Stimulated activated CD4-positive, alpha-beta T cell treated with anti-CD3 and anti-CD28 coated beads, Interleukin-12 subunit alpha, Interleukin-12 subunit beta, amount 100 ng/mL, for 48 hours (primary cell): ENCODE results near the gene HRH3.

Experiments used
- DNase-seq, 3 donors: peaks; one replicate each; pipeline ENCODE4 v3.0.0-alpha.2; 2020; ENCODE audit warnings: low read depth in 2 of 3, low spot score in 1 of 3

HRH3 gene

DNA sequence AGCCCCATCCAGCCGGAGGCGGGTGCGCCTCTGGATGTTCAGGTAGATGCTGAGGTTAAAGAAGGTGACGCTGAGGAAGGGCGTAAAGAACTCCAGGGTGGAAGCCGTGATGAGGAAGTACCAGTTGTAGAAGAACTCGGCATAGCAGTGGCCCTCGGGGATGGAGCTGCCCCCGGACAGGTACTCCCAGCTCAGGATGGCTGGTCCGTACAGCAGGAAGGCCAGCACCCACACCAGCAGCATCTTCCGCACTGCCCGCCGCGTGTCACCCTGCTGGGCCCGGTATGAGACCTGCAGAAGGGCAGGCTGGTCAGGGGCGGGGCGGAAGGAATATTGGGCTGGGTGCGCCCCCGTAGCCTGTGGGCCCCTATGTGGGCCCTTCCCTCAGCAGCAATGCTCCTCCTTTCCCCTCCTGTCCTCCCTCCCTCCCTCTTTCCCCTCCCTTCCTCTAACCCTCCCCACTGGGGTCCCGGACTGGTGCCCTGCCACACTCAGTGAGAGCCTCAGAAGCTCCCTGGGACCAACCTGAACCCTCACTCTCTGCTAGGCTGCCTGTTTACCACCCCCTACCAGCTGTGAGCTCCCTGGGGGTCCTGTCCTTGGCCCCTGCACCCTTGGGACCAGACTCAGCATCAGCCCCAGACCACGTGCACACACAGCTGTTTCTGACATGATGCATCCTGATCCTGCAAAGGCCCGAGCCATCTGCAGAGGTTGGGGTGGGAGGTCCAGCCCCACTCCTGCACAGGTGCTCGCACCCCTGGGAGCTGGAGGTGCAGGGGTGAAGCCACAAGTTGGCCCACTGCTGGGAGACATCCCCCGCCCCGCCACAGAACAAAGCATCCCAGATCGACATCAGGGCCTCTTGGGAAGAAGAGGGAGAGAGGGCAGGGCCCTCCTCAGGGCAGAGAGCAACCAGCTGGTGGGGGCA lies 3.2 kb downstream of the HRH3 start:
- DNase-seq = no peak

DNA sequence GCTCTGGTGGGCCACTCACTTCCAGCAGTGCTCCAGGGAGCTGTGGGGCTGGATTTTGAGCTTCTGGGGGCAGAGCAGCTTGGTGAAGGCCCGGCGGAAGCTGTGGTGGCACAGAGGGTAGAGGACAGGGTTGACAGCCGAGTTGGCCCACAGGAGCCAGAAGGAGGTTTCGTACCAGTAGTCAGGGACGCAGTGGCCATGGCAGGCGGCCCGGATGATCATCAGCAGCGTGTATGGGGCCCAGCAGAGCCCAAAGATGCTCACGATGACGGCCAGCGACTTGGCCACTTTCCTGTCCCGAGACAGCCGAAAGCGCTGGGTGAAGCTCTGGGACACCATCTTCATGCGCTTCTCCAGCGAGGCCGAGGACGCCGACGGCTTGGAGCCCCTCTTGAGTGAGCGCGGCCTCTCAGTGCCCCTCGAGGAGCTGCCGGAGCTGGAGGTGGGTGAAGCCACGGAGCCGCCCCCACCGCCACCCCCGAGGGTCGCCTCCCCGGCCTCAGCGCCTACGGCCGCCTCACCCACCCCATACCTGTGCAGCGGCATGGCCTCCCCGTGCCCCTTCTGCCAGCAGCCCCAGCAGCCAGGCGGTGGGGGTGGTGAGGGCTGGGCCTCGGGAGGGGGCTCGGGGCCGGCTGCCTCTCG lies 4.0 kb downstream of the HRH3 start:
- DNase-seq = no peak

DNA sequence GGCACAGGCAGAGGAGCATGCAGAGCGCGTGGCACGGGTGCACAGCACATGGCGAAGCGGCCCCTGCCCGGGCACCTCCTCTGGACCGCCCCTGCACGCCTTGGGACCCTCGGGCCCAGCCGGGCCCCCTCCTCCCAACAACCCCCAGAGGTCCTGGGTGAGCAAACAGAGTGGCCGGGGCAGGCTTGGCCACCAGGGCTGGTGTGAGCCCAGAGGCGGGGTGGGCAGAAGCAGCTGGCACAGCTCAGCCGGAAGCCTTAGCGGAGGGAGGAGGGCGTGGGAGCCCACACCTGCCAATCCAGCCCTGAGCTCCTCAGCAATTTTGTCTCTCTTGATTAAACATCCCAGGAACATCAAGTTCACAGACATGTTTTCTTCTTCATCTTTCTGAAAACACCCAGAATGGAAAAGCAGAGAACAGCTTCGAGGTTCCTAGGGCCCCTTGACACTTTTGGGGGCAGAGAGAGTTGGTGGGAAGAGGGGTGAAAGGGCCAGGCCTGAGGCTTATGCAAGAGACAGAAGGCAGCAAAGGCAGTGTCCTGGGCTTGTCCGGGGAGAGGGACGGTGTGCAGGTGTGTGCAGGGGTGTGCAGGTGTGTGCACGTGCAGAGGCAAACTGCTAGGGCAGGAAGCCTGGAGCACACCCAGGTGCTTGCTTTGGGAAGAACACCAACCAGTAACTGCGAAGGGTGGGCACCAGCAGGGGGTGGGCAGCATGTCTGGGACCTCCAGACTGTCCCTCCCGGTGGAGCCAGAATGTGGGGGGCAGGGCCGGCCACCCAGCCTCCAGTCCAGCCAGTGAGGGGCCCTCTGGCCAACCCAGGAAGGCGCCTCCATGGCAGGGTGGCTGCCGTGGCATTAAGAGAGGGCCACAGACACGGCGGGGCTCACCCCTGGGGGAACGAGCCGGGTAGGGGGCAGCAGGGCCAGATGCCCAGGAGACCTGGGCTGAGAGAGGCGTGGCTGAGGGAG lies 4.8 kb downstream of the HRH3 start:
- no peak for DNase-seq

GRCh38 chr20:62214067-62214466 lies 6.0 kb downstream of the HRH3 start:
- no peak for DNase-seq

GRCh38 chr20:62212299-62212698 lies 7.8 kb downstream of the HRH3 start:
- no peak for DNase-seq

- DNase-seq = no peak
These were observed 8.2 kb downstream of the HRH3 start for GRCh38 chr20:62211769-62212288.

DNA sequence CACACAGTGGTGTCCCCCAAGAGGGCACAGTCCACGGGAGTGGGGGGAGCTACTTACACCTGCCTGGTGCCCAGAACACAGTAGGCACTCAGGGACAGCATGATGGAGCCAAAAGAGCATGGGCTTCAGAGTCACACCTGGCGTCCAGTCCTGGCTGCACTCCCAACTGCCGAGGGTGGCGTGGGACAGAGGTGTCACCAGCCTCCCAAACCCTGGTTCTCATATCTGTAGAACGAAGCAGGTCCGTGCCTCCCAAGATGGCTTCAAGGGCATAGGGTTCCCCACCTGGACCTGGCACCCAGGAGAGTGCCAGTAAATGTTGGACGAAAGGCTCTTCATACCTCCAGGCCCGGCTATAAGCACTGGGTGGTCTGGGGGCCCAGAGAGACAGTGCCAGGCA lies 8.9 kb downstream of the HRH3 start:
- DNase-seq = no peak

DNA sequence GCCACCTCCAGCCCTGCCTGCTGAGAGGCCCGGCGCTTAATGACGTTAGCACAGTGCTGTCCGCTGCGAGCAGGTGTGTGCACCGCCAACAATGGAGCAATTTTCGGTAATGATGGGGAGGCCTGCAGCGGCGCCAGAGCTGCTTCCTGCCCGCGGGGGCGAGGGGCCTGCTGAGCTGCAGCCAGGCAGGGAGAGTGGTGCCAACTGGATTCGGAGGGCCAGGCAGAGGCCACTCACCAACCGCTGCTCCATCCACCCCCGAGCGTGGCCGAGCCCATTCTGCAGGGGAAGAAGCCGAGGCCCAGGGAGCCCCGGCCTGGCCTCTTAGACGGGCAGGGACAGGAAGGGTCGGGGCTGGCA lies 9.6 kb downstream of the HRH3 start:
- DNase-seq = no peak

DNA sequence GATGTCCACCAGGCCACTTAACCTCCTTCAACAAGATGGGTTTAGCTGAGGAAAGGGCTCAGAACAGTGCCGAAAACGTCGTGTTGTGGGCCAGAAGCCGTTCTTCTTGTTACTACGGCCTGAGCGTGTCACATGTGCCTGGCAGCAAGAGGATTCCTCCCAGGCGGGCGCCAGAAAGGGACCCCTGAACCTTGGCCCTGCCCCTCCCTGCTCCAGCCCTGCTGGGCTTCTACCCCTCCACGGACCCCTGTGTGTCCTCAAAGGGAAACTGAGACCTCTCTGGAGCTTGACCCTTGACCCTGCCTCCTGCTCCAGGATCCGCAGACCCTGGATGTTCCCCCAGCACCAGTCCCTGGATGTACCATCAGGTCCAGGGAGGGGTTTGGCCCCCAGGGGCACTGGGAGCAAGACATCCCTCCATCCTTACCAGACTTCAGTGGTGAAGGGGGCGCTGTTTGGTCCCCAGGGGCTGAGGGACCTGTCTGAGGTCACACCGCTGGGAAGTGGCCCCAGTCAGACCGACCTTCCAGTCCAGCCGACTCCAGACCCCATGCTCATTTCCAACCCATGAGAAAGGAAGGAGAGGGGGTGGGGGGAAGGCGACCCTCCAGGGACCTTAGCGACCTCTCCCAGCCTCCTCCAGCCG lies 10.1 kb downstream of the HRH3 start:
- no peak for DNase-seq

GRCh38 chr20:62208795-62209755 lies 11.0 kb downstream of the HRH3 start:
- DNase-seq = no peak

- no peak for DNase-seq
These were observed 11.8 kb downstream of the HRH3 start for GRCh38 chr20:62208061-62208794.

DNA sequence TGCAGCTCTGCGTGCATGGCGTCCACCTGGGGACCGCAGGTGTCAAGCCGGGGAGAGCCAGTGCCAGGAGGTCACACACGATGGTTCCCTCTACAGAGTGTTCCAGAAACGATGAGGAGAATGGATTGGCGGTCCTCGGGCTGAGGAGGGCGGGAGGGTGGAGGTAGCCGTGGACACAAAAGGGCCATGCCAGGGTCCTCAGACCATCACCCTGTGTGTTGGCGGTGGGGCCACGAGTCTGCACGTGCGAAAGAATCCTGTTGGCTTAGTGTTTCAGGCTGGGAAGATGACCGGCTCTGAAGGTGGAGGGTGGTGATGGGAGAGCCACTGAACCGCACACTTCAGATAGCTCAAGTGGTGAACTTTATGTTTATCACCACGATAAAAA lies 13.7 kb downstream of the HRH3 start:
- no peak for DNase-seq

GRCh38 chr20:62205618-62206387 lies 14.3 kb downstream of the HRH3 start:
- no peak for DNase-seq

DNA sequence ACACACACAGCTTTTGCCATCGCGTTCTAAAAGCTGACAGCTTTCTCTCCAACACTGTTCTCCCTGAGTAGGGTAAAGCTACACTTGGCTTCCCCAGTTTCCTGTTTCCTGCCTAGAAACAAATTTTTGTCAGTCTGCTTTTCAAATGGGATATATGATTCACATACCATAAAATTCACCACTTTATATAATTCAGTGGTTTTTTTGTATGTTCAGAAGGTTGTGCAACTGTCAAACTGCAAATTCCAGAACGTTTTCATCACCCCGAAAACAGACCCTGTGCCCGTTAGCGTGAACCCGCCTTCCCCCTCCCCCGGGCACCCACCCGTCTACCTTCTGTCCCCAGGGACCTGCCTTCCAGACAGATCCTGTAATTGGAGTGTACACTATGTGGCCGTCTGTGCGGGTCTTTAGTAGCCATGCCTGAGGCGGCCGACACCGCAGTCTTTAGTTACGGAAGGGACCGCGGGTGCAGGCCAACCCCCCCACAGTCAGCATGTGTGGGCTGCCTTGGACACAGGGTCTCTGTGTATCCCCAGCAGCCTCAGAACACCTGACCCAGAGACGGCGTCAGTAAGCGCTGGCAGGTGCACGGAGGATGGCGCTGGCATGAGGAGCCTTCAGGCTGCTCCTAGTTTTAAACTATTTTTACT lies 16.6 kb downstream of the HRH3 start:
- no peak for DNase-seq

DNA sequence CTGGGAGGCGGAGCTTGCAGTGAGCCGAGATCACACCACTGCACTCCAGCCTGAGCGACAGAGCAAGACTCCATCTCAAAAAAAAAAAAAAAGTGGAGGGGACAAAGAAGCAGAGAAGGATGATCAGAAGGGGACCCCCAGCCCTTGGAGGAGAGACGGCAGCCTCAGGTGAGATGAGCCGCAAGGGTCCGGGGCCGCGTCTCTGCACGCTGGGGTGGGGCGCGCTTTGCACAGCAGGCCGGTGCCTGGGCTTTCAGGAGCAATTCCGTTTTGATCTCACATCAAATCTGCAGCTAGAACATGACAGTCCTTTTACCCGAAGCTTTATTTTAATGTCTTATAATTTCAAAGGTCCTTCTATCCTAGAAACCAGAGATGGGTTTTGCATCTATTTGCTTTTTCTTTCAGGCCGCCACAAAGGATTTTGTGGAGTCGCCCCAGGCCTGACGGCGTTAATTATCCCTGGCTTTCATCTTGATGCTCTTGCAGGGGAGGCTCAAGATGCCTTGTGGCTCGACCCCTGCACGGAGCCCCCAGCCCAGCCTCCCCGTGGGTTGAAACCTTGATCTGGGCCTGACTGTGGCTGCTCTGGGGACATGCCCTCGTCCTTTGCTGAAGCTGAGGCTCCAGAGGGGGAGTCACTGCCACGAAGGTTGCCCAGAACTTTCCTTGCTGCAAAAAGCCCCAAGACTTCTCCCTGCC lies 17.3 kb downstream of the HRH3 start:
- DNase-seq = no peak

GRCh38 chr20:62202083-62202395 lies 18.0 kb downstream of the HRH3 start:
- DNase-seq = no peak
